Endothelial cell (in vitro differentiated cells): ENCODE data around the gene FUBP3. TPM values are rescaled to one million over a fixed set of nuclear protein-coding genes. Genes with fewer than 3 reads are reported as not detected.
"Not testable (repeated sequence)": the region's sequence is repeated elsewhere in the genome, so short reads cannot be mapped to it uniquely, and the experiment has no call there.

Experiments
- DNase-seq: peaks from one replicate; pipeline ENCODE4 v3.0.0; 2021; ENCODE audit warnings: low spot score
- H3K27ac Mint-ChIP-seq: one replicate; pipeline ENCODE4 v1.8.0; 2021; ENCODE audit warnings: mixed read lengths, inconsistent platforms; ENCODE audit not compliant: unreplicated experiment
- H3K27me3 Mint-ChIP-seq: one replicate; pipeline ENCODE4 v1.8.0; 2021; ENCODE audit warnings: mild to moderate bottlenecking, moderate library complexity, mixed read lengths, inconsistent platforms; ENCODE audit not compliant: unreplicated experiment
- H3K36me3 Mint-ChIP-seq: one replicate; pipeline ENCODE4 v1.8.0; 2021; ENCODE audit warnings: mild to moderate bottlenecking, low read depth, mixed read lengths, inconsistent platforms; ENCODE audit not compliant: unreplicated experiment
- H3K4me1 Mint-ChIP-seq: one replicate; pipeline ENCODE4 v1.8.0; 2021; ENCODE audit warnings: mild to moderate bottlenecking, mixed read lengths, inconsistent platforms; ENCODE audit not compliant: unreplicated experiment
- H3K4me3 Mint-ChIP-seq: one replicate; pipeline ENCODE4 v1.8.0; 2021; ENCODE audit warnings: mild to moderate bottlenecking, mixed read lengths, inconsistent platforms; ENCODE audit not compliant: unreplicated experiment
- H3K9me3 Mint-ChIP-seq: one replicate; pipeline ENCODE4 v1.8.0; 2021; ENCODE audit warnings: mixed read lengths, inconsistent platforms; ENCODE audit not compliant: unreplicated experiment
- microRNA-seq: library from miRNA; unstranded; fragments of <30 nt; microRNA quantifications from one replicate; pipeline ENCODE4, GENCODE V29; 2020; ENCODE audit not compliant: unreplicated experiment
- total RNA-seq: library from RNA; stranded (reverse); fragmentation: NEBNext Ultra II Directional; extraction: Animal tissue kit (Norgen Biotek cat#: 25700); gene quantifications from one replicate; pipeline ENCODE4 v1.2.1, GENCODE V29; 2021; ENCODE audit not compliant: unreplicated experiment
- TF ChIP-seq, protein P1 (sequence below): fragments of 200-600 bp; sonication (generic); IDR thresholded peaks from one replicate; pipeline ENCODE4 v1.5.0; 2021; ENCODE audit warnings: antibody characterized with exemption; ENCODE audit not compliant: unreplicated experiment

FUBP3 gene
- total RNA-seq, 1 donor from 2014 or later, result 61.9 TPM

DNA sequence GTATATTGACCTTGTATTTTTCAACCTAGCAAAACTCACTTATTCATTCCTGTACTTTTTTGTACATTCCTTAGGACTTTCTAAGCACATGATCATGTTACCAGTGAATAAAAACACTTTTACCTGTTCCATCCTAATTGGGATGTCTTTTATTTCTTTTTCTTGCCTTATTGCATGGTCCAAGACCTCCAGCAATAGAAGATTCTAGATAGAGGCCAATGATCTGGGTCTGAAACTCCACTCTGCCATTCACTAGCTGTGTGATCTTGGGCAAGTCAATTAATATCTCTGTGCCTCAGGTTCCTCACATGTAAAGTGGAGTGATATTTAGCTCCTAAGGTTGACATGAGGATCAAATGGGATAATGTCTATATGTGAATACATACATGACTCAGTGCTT lies 105.7 kb downstream of the FUBP3 start:
- DNase-seq, result no peak
- Mint-ChIP-seq H3K36me3 (peaks cover 3% of the 10 kb centered on the region), H3K9me3 (no peaks in the 10 kb centered on the region), H3K27ac (no peak overlapping the region), H3K4me1 (no peaks in the 10 kb centered on the region), H3K4me3 (no peak overlapping the region), H3K27me3 (peaks cover 7% of the 10 kb centered on the region)
- TF ChIP-seq, protein P1, sequence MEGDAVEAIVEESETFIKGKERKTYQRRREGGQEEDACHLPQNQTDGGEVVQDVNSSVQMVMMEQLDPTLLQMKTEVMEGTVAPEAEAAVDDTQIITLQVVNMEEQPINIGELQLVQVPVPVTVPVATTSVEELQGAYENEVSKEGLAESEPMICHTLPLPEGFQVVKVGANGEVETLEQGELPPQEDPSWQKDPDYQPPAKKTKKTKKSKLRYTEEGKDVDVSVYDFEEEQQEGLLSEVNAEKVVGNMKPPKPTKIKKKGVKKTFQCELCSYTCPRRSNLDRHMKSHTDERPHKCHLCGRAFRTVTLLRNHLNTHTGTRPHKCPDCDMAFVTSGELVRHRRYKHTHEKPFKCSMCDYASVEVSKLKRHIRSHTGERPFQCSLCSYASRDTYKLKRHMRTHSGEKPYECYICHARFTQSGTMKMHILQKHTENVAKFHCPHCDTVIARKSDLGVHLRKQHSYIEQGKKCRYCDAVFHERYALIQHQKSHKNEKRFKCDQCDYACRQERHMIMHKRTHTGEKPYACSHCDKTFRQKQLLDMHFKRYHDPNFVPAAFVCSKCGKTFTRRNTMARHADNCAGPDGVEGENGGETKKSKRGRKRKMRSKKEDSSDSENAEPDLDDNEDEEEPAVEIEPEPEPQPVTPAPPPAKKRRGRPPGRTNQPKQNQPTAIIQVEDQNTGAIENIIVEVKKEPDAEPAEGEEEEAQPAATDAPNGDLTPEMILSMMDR, result no peak

GRCh38 chr9:130685945-130686344 lies 106.6 kb downstream of the FUBP3 start:
- DNase-seq, H3K4me1 Mint-ChIP-seq, H3K27me3 Mint-ChIP-seq: not testable (repeated sequence)

GRCh38 chr9:130687615-130688014 lies 108.2 kb downstream of the FUBP3 start:
- H3K9me3 Mint-ChIP-seq, result no peaks in the 10 kb centered on the region
- H3K27me3 Mint-ChIP-seq, result peaks cover 8% of the 10 kb centered on the region
- TF ChIP-seq, protein P1, result no peak
- H3K4me3 Mint-ChIP-seq, result no peak overlapping the region
- peaks cover 2% of the 10 kb centered on the region for H3K4me1 Mint-ChIP-seq
- no peak overlapping the region for H3K27ac Mint-ChIP-seq
- no peak for DNase-seq
- H3K36me3 Mint-ChIP-seq, result peaks cover 3% of the 10 kb centered on the region

More at GRCh38 chr9:130685945-130686344, 106.6 kb downstream of the FUBP3 start:
- H3K27ac Mint-ChIP-seq, H3K9me3 Mint-ChIP-seq, H3K36me3 Mint-ChIP-seq, H3K4me3 Mint-ChIP-seq: not testable (repeated sequence)

Small RNAs within 50 kb of the gene (microRNA-seq; reads per million reads assigned to microRNA genes)
- not detected for gene MIR6856

Other genes with a start within 250 kb of the FUBP3 start
- gene ASS1, start 134.6 kb upstream of the FUBP3 start, total RNA-seq, result 3.1 TPM
- not detected for gene PRDM12, start 85.0 kb downstream of the FUBP3 start, total RNA-seq
- 26.0 TPM for gene EXOSC2, start 114.2 kb downstream of the FUBP3 start, total RNA-seq